A549 (cell line): Measurements from ENCODE around the gene DAB1.

ENCODE experiments used
- CBX2 ChIP-seq: fragments of 200-600 bp; sonication (generic); IDR thresholded peaks from 2 replicates; pipeline ENCODE4 v1.6.1; 2016; ENCODE audit warnings: low read depth, mild to moderate bottlenecking, borderline replicate concordance
- CEBPB ChIP-seq, 2 experiments: fragments of >200 bp in 1 of 2; sonication (Bioruptor Twin) in 1 of 2; formaldehyde crosslinking in 1 of 2; IDR thresholded peaks; 2 replicates each; pipeline ENCODE4 v1.6.1; 2012 to 2016
- CTCF ChIP-seq: fragments of >200 bp; sonication (Bioruptor Twin); formaldehyde crosslinking; IDR thresholded peaks from 3 replicates; pipeline ENCODE4 v1.5.1; 2016
- E2F6 ChIP-seq: IDR thresholded peaks from 2 replicates; pipeline ENCODE4 v1.6.1; 2012; ENCODE audit warnings: low read depth, borderline replicate concordance
- HOXA7 ChIP-seq: fragments of 250-450 bp; sonication (Bioruptor Pico); IDR thresholded peaks from 2 replicates; pipeline ENCODE4 v1.5.0; 2020; ENCODE audit warnings: mild to moderate bottlenecking, moderate library complexity
- JUN ChIP-seq, 2 experiments: fragments of >200 bp; sonication (Bioruptor Twin); formaldehyde crosslinking; IDR thresholded peaks; 2 replicates in 1 of 2; 3 replicates in 1 of 2; pipeline ENCODE4 v1.6.1; 2016 to 2017
- JUNB ChIP-seq: fragments of >200 bp; sonication (Bioruptor Twin); formaldehyde crosslinking; IDR thresholded peaks from 2 replicates; pipeline ENCODE4 v1.6.1; 2016
- MAFK ChIP-seq: fragments of 450-650 bp; IDR thresholded peaks from 2 replicates; pipeline ENCODE4 v1.6.1; 2014; ENCODE audit not compliant: partially characterized antibody
- MAZ ChIP-seq: fragments of 150-350 bp; IDR thresholded peaks from 2 replicates; pipeline ENCODE4 v1.6.1; 2014; ENCODE audit warnings: antibody characterized with exemption, low read depth, low read length, borderline replicate concordance
- RAD21 ChIP-seq, 2 experiments: fragments of >200 bp in 1 of 2; sonication (Bioruptor Twin) in 1 of 2; formaldehyde crosslinking in 1 of 2; IDR thresholded peaks in 1 of 2; conservative IDR thresholded peaks in 1 of 2; 2 replicates in 1 of 2; 3 replicates in 1 of 2; pipeline ENCODE4 v1.6.1; 2012 to 2018; ENCODE audit warnings: inconsistent platforms in 1 of 2
- SMC3 ChIP-seq: fragments of >200 bp; sonication (Bioruptor Twin); formaldehyde crosslinking; IDR thresholded peaks from 3 replicates; pipeline ENCODE4 v1.6.1; 2018; ENCODE audit warnings: inconsistent platforms
- SREBF2 ChIP-seq: fragments of 450-650 bp; IDR thresholded peaks from 2 replicates; pipeline ENCODE4 v1.6.1; 2014; ENCODE audit warnings: mild to moderate bottlenecking, moderate library complexity
- TF ChIP-seq, protein P1 (sequence below): fragments of 450-650 bp; IDR thresholded peaks from 2 replicates; pipeline ENCODE4 v1.6.1; 2014; ENCODE audit warnings: antibody characterized with exemption
- TF ChIP-seq, protein P2 (sequence below): fragments of >200 bp; sonication (Bioruptor Twin); formaldehyde crosslinking; IDR thresholded peaks from 3 replicates; pipeline ENCODE4 v1.6.1; 2016

DNA sequence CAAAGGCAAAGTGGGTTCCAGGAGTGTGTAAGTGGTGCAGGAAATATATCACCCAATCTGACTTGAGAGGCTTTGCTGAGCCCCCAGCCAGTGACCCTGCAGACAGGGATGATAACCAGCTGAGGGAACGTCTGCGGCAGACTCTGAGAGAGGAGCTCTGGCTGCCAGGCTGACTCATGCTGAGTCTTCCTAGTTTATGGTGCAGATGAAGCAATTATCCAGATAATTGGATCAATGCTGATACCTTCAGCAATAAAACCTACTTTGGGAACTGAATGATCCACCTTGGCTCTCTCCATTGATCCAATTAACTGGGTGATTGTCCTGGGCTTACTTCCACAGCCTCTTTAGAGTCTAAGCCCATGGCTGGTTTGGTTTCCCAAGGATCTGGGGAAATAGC, 465.3 kb downstream of the DAB1 start:
- TF ChIP-seq RAD21 (conservative IDR thresholded peaks at IDR 0.05 in 1 of 2, IDR thresholded peaks at IDR 0.05 in 1 of 2) = no peak
- no peak for TF ChIP-seq E2F6
- TF ChIP-seq CTCF = no peak
- TF ChIP-seq, protein P1, sequence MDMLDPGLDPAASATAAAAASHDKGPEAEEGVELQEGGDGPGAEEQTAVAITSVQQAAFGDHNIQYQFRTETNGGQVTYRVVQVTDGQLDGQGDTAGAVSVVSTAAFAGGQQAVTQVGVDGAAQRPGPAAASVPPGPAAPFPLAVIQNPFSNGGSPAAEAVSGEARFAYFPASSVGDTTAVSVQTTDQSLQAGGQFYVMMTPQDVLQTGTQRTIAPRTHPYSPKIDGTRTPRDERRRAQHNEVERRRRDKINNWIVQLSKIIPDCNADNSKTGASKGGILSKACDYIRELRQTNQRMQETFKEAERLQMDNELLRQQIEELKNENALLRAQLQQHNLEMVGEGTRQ = no peak
- TF ChIP-seq JUN (IDR thresholded peaks at IDR 0.05) = no peak
- TF ChIP-seq SMC3 = no peak
- no peak for TF ChIP-seq SREBF2
- TF ChIP-seq HOXA7 = no peak
- TF ChIP-seq, protein P2, sequence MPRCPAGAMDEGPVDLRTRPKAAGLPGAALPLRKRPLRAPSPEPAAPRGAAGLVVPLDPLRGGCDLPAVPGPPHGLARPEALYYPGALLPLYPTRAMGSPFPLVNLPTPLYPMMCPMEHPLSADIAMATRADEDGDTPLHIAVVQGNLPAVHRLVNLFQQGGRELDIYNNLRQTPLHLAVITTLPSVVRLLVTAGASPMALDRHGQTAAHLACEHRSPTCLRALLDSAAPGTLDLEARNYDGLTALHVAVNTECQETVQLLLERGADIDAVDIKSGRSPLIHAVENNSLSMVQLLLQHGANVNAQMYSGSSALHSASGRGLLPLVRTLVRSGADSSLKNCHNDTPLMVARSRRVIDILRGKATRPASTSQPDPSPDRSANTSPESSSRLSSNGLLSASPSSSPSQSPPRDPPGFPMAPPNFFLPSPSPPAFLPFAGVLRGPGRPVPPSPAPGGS = no peak
- no peak for TF ChIP-seq CEBPB (IDR thresholded peaks at IDR 0.05)
- no peak for TF ChIP-seq MAZ
- TF ChIP-seq CBX2 = no peak
- TF ChIP-seq JUNB = no peak
- TF ChIP-seq MAFK = no peak
